Breast epithelium (tissue), 3 donors: ENCODE measurements around the gene ADARB1.

Source experiments
- POLR2AphosphoS5 ChIP-seq, 3 donors: sonication (generic); formaldehyde crosslinking; IDR thresholded peaks; one replicate each; pipeline ENCODE4 v1.6.1; 2017; ENCODE audit warnings: antibody characterized with exemption in 3 of 3
- TF ChIP-seq, protein P1 (sequence below), 3 donors: fragments of 450-650 bp; IDR thresholded peaks; one replicate each; pipeline ENCODE4 v1.5.1; 2016 to 2017; ENCODE audit warnings: antibody characterized with exemption in 3 of 3, mild to moderate bottlenecking in 3 of 3, moderate library complexity in 3 of 3

GRCh38 chr21:45135868-45136267, 61.5 kb downstream of the ADARB1 start:
- TF ChIP-seq, protein P1, sequence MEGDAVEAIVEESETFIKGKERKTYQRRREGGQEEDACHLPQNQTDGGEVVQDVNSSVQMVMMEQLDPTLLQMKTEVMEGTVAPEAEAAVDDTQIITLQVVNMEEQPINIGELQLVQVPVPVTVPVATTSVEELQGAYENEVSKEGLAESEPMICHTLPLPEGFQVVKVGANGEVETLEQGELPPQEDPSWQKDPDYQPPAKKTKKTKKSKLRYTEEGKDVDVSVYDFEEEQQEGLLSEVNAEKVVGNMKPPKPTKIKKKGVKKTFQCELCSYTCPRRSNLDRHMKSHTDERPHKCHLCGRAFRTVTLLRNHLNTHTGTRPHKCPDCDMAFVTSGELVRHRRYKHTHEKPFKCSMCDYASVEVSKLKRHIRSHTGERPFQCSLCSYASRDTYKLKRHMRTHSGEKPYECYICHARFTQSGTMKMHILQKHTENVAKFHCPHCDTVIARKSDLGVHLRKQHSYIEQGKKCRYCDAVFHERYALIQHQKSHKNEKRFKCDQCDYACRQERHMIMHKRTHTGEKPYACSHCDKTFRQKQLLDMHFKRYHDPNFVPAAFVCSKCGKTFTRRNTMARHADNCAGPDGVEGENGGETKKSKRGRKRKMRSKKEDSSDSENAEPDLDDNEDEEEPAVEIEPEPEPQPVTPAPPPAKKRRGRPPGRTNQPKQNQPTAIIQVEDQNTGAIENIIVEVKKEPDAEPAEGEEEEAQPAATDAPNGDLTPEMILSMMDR (IDR thresholded peaks at IDR 0.05) = no peak
- no peak for TF ChIP-seq POLR2AphosphoS5 (IDR thresholded peaks at IDR 0.05)
